Thyroid gland (tissue), 4 donors: Measurements from ENCODE around the gene ARHGEF25.

ENCODE experiments used
- POLR2A ChIP-seq, 2 donors: fragments of 450-650 bp; IDR thresholded peaks; one replicate each; pipeline ENCODE4 v1.6.1; 2017; ENCODE audit warnings: antibody characterized with exemption in 2 of 2, mild to moderate bottlenecking in 2 of 2, moderate library complexity in 1 of 2
- TF ChIP-seq, protein P1 (sequence below), 6 experiments: fragments of 200-600 bp in 3 of 6; fragments of 450-650 bp in 3 of 6; sonication (generic) in 3 of 6; IDR thresholded peaks; one replicate each; pipeline ENCODE4 v1.5.1; 2016 to 2019; ENCODE audit warnings: antibody characterized with exemption in 6 of 6, mild to moderate bottlenecking in 2 of 6, inconsistent platforms in 1 of 6, moderate library complexity in 1 of 6

DNA sequence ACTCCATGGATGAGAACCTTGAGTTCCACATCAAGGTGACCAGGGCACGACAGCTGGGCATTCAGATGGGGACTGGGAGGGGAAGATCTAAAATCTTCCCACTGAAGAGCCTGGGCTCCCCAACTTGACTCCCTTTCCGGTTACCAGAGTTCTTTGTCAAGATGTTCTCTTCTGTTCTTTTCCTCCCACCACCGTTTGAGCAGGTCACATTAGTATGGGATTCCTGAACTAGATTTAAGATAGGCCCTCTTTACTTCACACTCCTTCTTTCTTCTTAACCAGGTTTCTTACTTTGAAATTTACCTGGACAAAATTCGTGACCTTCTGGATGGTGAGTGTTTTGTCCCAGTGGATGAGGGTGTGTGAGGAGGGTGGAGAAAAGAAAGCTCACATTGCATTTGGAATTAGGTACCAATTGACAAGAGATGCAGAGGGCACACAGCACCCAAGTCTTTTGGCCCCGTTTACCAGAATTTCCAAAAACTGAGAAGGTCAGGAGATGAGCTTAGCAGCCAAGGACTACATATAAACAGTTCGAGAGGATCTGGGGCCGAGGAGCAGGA, 47.0 kb upstream of the ARHGEF25 start:
- TF ChIP-seq, protein P1, sequence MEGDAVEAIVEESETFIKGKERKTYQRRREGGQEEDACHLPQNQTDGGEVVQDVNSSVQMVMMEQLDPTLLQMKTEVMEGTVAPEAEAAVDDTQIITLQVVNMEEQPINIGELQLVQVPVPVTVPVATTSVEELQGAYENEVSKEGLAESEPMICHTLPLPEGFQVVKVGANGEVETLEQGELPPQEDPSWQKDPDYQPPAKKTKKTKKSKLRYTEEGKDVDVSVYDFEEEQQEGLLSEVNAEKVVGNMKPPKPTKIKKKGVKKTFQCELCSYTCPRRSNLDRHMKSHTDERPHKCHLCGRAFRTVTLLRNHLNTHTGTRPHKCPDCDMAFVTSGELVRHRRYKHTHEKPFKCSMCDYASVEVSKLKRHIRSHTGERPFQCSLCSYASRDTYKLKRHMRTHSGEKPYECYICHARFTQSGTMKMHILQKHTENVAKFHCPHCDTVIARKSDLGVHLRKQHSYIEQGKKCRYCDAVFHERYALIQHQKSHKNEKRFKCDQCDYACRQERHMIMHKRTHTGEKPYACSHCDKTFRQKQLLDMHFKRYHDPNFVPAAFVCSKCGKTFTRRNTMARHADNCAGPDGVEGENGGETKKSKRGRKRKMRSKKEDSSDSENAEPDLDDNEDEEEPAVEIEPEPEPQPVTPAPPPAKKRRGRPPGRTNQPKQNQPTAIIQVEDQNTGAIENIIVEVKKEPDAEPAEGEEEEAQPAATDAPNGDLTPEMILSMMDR (IDR thresholded peaks at IDR 0.05): no peak
- TF ChIP-seq POLR2A (IDR thresholded peaks at IDR 0.05): no peak
